HEK293T (cell line): ENCODE results near the gene CCDC137.
A peak's percentile ranks its signal among the peaks of the same experiment; 100 is the strongest.

Experiments
- CTCF ChIA-PET: fragments of 350-600 bp; formaldehyde crosslinking; extraction: SDS; loops from one replicate; lab custom pipeline; 2021; ENCODE audit warnings: antibody characterized with exemption, inconsistent platforms; lab: Yijun Ruan, JAX
- POLR2A ChIA-PET: fragments of 350-600 bp; formaldehyde crosslinking; extraction: SDS; loops from one replicate; lab custom pipeline; 2020; ENCODE audit warnings: antibody characterized with exemption, inconsistent platforms; lab: Yijun Ruan, JAX
- DNase-seq: peaks from one replicate; pipeline ENCODE4 v3.0.0; 2012; ENCODE audit warnings: mixed read lengths; ENCODE audit errors: extremely low spot score
- ARNT ChIP-seq: fragments of 450-650 bp; IDR thresholded peaks from 2 replicates; pipeline ENCODE4 v1.6.1; 2017; ENCODE audit warnings: mild to moderate bottlenecking
- BHLHE40 ChIP-seq: fragments of 450-650 bp; IDR thresholded peaks from 2 replicates; pipeline ENCODE4 v1.6.1; 2016; ENCODE audit warnings: mild to moderate bottlenecking, moderate library complexity, borderline replicate concordance
- CTBP1 ChIP-seq: fragments of 450-650 bp; IDR thresholded peaks from 2 replicates; pipeline ENCODE4 v1.6.1; 2016; ENCODE audit warnings: borderline replicate concordance
- ELF4 ChIP-seq: fragments of 450-650 bp; IDR thresholded peaks from 2 replicates; pipeline ENCODE4 v1.6.1; 2017; ENCODE audit warnings: antibody characterized with exemption
- FOXA1 ChIP-seq: fragments of 450-650 bp; IDR thresholded peaks from 2 replicates; pipeline ENCODE4 v1.6.1; 2016; ENCODE audit warnings: mild to moderate bottlenecking
- FOXK2 ChIP-seq: fragments of 450-650 bp; IDR thresholded peaks from 2 replicates; pipeline ENCODE4 v1.6.1; 2016; ENCODE audit warnings: mild to moderate bottlenecking
- FOXM1 ChIP-seq: fragments of 450-650 bp; IDR thresholded peaks from 2 replicates; pipeline ENCODE4 v1.6.1; 2017; ENCODE audit warnings: mild to moderate bottlenecking, borderline replicate concordance
- HDGF ChIP-seq: fragments of 450-650 bp; IDR thresholded peaks from 2 replicates; pipeline ENCODE4 v1.6.1; 2017; ENCODE audit warnings: antibody characterized with exemption, borderline replicate concordance
- L3MBTL2 ChIP-seq: fragments of 450-650 bp; conservative IDR thresholded peaks from 2 replicates; pipeline ENCODE4 v1.6.1; 2016; ENCODE audit warnings: mild to moderate bottlenecking
- LEF1 ChIP-seq: fragments of 450-650 bp; IDR thresholded peaks from 2 replicates; pipeline ENCODE4 v1.6.1; 2017; ENCODE audit warnings: mild to moderate bottlenecking, borderline replicate concordance
- NFRKB ChIP-seq: fragments of 450-650 bp; IDR thresholded peaks from 2 replicates; pipeline ENCODE4 v1.6.1; 2016; ENCODE audit warnings: mild to moderate bottlenecking, moderate library complexity
- SP1 ChIP-seq: fragments of 450-650 bp; IDR thresholded peaks from 2 replicates; pipeline ENCODE4 v1.6.1; 2017
- SUZ12 ChIP-seq: fragments of 450-650 bp; IDR thresholded peaks from 2 replicates; pipeline ENCODE4 v1.6.1; 2016; ENCODE audit warnings: mild to moderate bottlenecking
- TARDBP ChIP-seq: fragments of 450-650 bp; IDR thresholded peaks from 2 replicates; pipeline ENCODE4 v1.6.1; 2016
- ZNF384 ChIP-seq: fragments of 450-650 bp; IDR thresholded peaks from 2 replicates; pipeline ENCODE4 v1.6.1; 2016
- TF ChIP-seq, protein P1 (sequence below): fragments of 450-650 bp; IDR thresholded peaks from 2 replicates; pipeline ENCODE4 v1.6.1; 2016

CCDC137 gene

DNA sequence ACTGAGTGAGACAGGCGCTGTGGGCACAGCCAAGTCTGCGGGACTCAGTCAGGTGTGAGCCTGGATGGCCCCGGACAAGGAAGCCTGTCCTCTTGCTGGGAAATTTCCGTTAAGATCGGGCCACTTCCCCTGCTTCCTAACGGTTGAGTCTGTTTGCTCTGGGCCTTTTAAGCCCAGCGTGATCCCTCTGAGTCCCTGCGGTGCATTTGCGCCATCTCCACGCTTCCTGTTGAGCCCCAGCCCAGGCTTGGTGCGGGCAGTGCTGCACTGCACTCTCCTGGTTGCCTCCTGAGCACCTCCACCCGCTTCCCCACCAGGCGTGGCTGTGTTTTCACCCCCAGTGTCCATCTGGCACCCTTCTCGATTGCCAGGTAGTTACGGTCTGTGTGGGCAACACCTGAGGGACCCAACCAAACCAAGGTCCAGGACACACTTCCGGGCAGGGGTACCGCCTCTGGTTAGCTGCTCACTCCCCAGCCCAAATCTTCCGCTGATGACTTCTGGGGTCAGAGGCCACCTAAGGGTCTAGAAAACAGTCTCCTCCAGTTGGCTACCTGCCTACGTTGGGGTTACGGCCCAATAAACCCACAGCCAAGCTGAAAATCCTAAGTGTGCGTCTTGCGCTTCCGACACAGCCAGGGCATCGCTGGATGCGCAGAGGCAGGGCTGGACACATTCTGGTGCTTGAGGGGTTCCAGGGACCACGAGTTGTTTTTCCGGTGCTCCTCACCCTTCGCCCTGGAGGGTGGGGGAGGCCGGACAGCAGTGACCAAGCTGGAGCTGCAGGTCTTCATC is 44.2 kb downstream of the CCDC137 start:
- DNase-seq, result no peak
- TF ChIP-seq L3MBTL2, result no peak
- no peak for TF ChIP-seq ELF4
- no peak for TF ChIP-seq HDGF
- no peak for TF ChIP-seq FOXK2
- TF ChIP-seq SP1, result no peak
- TF ChIP-seq NFRKB, result no peak
- TF ChIP-seq SUZ12, result no peak
- no peak for TF ChIP-seq ARNT
- TF ChIP-seq BHLHE40, result no peak
- no peak for TF ChIP-seq FOXM1
- TF ChIP-seq TARDBP, result no peak
- no peak for TF ChIP-seq LEF1
- no peak for TF ChIP-seq CTBP1
- no peak for TF ChIP-seq ZNF384
- no peak for TF ChIP-seq FOXA1
- ChIA-PET POLR2A (interaction anchor here (0.8 to 7.5 kb wide), 8 partner anchors 8 to 275 kb away, joined by 3 to 76 read pairs (median 8); partner anchors contain the start of genes ARL16, HGS and MRPL12), CTCF (interaction anchor here (1.2 kb wide), 1 partner anchor 35 kb away, joined by 7 read pairs; no protein-coding TSS in a partner anchor)

- no peak for TF ChIP-seq SP1
- TF ChIP-seq ELF4, result no peak
- no peak for TF ChIP-seq LEF1
- no peak for TF ChIP-seq HDGF
- peak; percentile 79 for TF ChIP-seq FOXM1
- no peak for TF ChIP-seq BHLHE40
- peak; percentile 3; the same call in 1 of the 2 replicates for TF ChIP-seq ARNT
- peak; percentile 88 for TF ChIP-seq L3MBTL2
- ChIA-PET POLR2A (interaction anchor here (0.6 to 7.5 kb wide), 8 partner anchors 9 to 186 kb away, joined by 3 to 76 read pairs (median 6); partner anchors contain the start of genes ARL16, HGS and MRPL12), CTCF (interaction anchor here (0.9 to 1.6 kb wide), 3 partner anchors 10 to 37 kb away, joined by 3 to 7 read pairs (median 3); no protein-coding TSS in a partner anchor)
- DNase-seq, result peak; percentile 90
Measured at GRCh38 chr17:81711814-81712467, 45.4 kb downstream of the CCDC137 start, which contains the start of gene SLC25A10. Gene SLC25A10, plus strand, starts transcription at chr17:81712284. Its CDS starts 143 bp downstream, at chr17:81712427.

- DNase-seq, result peak; percentile 47
- peak; percentile 42 for TF ChIP-seq L3MBTL2
- no peak for TF ChIP-seq FOXA1
- ChIA-PET POLR2A (interaction anchor here (0.6 to 7.5 kb wide), 7 partner anchors 8 to 187 kb away, joined by 3 to 76 read pairs (median 6); partner anchors contain the start of genes ARL16, HGS and MRPL12), CTCF (interaction anchor here (0.9 to 1.6 kb wide), 3 partner anchors 10 to 37 kb away, joined by 3 to 4 read pairs (median 3); no protein-coding TSS in a partner anchor)
Measured at GRCh38 chr17:81712468-81713003, 46.0 kb downstream of the CCDC137 start.

DNA sequence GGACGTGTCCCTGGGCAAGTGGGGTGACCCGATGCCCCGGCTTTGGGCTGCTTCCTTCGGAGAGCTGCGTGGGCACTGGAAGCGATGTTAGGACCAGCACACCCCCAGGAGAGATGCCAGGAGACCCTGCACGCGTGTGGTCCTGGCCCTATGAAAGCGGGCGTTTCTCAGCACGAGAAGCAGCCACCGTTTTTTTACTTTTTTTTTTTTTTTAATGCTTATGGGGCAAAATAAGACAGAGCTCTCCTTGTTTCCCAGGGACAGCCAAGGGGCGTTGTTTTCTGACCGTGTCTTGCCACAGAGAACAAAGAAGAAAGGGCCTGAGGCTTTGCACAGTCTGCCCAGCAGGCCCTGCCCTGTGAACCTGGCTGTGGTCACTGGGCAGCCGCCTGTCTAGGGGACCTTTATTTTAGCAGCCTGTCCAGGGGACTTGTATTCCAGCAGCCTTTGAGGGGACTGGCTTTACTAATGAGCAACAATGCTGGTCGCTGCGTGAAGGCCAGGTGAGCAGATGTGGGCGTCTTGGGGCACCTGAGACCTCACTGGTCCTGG is 46.5 kb downstream of the CCDC137 start:
- CTCF ChIA-PET, result interaction anchor here (0.9 to 1.6 kb wide), 3 partner anchors 11 to 38 kb away, joined by 3 to 4 read pairs (median 3); no protein-coding TSS in a partner anchor
- POLR2A ChIA-PET, result interaction anchor here (0.5 to 7.5 kb wide), 7 partner anchors 8 to 322 kb away, joined by 3 to 76 read pairs (median 6); partner anchors contain the start of genes ARL16, HGS and MRPL12
- DNase-seq, result no peak
- no peak for TF ChIP-seq NFRKB
- no peak for TF ChIP-seq LEF1
- TF ChIP-seq L3MBTL2, result no peak
- TF ChIP-seq ZNF384, result no peak; the same call in 1 of the 2 replicates
- TF ChIP-seq ELF4, result no peak
- TF ChIP-seq FOXK2, result no peak
- TF ChIP-seq, protein P1, sequence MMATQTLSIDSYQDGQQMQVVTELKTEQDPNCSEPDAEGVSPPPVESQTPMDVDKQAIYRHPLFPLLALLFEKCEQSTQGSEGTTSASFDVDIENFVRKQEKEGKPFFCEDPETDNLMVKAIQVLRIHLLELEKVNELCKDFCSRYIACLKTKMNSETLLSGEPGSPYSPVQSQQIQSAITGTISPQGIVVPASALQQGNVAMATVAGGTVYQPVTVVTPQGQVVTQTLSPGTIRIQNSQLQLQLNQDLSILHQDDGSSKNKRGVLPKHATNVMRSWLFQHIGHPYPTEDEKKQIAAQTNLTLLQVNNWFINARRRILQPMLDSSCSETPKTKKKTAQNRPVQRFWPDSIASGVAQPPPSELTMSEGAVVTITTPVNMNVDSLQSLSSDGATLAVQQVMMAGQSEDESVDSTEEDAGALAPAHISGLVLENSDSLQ, result no peak
- no peak for TF ChIP-seq CTBP1

DNA sequence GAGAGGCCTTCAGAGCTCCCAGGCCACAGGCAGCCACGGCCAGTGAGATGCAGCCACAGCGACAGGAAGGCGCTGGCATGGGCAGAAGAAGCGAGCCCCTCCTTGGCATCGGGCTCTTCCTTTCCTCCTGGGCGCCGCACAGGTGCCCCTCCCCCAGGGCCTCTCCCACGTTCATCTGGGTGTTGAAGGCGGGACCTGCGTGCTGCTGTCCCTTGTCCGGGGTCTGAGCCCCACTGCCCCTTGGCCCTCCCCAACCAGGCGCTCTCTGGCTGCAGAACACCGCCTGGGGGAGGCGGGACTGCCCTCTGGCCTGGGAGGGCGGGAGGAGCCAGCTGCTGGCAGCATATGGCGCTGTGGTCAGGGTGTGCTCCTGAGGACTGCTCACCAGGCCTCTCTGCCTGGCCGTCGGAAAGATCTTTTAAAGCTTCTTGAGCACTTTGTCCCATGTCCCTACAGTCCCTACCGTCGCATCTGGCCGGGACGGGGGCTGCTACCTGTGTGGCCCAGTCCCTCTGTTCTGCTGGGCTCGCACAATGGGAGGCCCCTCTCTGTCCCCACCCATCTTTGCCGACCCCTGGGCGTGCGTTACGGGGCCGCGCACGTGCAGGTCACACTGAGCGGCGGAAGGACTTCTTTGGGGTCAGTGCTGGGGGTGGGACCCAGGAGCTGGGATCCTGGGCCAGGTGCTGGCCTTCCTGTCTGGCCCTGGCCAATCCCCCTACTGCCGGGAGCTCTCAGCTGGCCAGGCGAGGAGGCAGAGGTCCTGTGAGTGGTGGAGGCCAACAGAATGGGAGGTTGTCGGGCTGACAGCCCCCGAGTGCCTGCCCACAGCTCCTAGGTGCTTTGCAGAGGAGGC is 47.2 kb downstream of the CCDC137 start:
- no peak for DNase-seq
- TF ChIP-seq FOXM1 (no peak), SP1 (no peak), NFRKB (no peak), L3MBTL2 (no peak), SUZ12 (no peak), ARNT (no peak), BHLHE40 (no peak), CTBP1 (no peak), TARDBP (no peak), FOXA1 (no peak), FOXK2 (no peak)
- CTCF ChIA-PET, result interaction anchor here (1.5 to 1.6 kb wide), 2 partner anchors 12 to 38 kb away, joined by 3 to 4 read pairs; no protein-coding TSS in a partner anchor
- POLR2A ChIA-PET, result interaction anchor here (0.5 to 7.5 kb wide), 8 partner anchors 7 to 321 kb away, joined by 3 to 76 read pairs (median 6); partner anchors contain the start of genes ARL16, HGS and MRPL12
